Fibroblast of the aortic adventitia (primary cell): ENCODE measurements around the gene PFKFB4. TPM values are rescaled to one million over a fixed set of nuclear protein-coding genes. Genes with fewer than 3 reads are reported as not detected.

Experiments used
- DNase-seq: peaks from one replicate; pipeline ENCODE4 v3.0.0-alpha.2; 2010; ENCODE audit warnings: low read depth
- H3K4me3 ChIP-seq: 2 replicates; pipeline ENCODE4 v1.5.1; 2011; ENCODE audit warnings: low read depth, mild to moderate bottlenecking, control low read depth, low read length, moderate library complexity
- total RNA-seq: library from RNA; depleted of rRNA; stranded (reverse); fragments of >200 nt; gene quantifications from 2 replicates; pipeline ENCODE4 v1.2.3, GENCODE V29; 2012; ENCODE audit warnings: low replicate concordance
- TF ChIP-seq, protein P1 (sequence below): IDR thresholded peaks from 2 replicates; pipeline ENCODE4 v1.5.1; 2011; ENCODE audit warnings: mild to moderate bottlenecking, low read length, control low read depth, inconsistent platforms; ENCODE audit not compliant: insufficient read depth

PFKFB4 gene
- total RNA-seq, 1 donor, result 4.7 TPM

DNA sequence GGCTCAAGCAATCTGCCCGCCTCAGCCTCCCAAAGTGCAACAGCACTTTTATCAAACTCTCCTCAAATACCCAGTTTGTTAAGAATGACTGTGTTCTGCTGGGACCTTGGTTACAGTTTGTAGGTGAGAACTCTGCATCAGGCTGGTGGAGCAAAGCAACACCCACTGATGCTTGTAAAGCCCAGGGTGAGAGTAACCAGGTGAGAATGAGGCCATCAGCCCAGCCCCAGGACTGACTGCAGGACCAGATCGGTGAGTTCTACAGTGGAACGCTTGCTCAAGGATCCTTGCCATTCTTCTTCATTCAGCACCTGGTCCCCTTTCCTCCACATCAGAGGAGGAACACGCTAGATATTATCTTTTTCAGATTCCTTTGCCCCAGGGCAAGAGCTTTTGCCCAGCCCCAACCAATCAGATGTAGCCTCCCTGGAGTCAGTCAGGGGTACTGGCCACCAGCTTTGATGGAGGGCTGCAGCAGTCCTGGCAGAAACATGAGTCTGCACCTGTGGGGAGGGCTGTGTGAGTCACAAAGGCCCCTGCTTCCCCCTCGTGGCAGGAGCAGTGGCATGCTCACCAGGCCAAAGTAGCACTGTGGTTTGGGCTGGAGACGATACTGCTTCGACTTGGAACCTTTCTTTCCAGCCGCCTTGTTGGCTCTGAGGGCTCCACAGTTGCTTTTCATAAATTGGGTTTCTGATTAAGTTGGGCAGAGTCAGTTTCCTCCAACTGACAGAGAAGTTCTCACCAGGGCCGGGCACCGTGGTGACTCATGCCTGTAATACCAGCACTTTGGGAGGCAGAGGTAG is 49.1 kb downstream of the PFKFB4 start:
- peak; percentile 50 for DNase-seq
- TF ChIP-seq, protein P1, sequence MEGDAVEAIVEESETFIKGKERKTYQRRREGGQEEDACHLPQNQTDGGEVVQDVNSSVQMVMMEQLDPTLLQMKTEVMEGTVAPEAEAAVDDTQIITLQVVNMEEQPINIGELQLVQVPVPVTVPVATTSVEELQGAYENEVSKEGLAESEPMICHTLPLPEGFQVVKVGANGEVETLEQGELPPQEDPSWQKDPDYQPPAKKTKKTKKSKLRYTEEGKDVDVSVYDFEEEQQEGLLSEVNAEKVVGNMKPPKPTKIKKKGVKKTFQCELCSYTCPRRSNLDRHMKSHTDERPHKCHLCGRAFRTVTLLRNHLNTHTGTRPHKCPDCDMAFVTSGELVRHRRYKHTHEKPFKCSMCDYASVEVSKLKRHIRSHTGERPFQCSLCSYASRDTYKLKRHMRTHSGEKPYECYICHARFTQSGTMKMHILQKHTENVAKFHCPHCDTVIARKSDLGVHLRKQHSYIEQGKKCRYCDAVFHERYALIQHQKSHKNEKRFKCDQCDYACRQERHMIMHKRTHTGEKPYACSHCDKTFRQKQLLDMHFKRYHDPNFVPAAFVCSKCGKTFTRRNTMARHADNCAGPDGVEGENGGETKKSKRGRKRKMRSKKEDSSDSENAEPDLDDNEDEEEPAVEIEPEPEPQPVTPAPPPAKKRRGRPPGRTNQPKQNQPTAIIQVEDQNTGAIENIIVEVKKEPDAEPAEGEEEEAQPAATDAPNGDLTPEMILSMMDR, result peak; percentile 48
- H3K4me3 ChIP-seq, result no peak overlapping the region

DNA sequence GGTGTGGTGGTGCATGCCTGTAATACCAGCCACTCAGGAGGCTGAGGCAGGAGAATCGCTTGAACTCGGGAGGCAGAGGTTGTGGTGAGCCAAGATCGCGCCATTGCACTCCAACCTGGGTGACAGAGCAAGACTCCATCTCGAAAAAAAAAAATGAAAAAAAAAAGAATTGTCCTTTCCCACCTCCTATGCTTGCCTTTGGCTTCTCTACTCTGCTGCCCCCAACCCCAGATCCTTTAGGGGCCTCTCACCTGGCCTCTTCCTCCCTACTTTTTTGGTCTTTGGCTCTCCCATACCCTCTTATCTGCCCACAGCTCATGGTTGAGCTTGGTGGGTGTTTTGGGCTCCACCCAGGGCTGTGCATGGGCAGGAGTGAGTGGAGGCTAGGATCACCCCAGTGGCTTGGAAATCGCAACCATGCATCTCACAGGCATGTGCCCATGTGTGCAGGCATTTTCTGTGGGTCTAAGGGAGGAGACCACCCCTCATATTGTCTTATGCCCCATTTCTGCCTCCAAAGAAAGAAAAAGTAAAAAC is 50.6 kb downstream of the PFKFB4 start:
- DNase-seq, result no peak
- TF ChIP-seq, protein P1, result no peak
- H3K4me3 ChIP-seq, result no peak overlapping the region

DNA sequence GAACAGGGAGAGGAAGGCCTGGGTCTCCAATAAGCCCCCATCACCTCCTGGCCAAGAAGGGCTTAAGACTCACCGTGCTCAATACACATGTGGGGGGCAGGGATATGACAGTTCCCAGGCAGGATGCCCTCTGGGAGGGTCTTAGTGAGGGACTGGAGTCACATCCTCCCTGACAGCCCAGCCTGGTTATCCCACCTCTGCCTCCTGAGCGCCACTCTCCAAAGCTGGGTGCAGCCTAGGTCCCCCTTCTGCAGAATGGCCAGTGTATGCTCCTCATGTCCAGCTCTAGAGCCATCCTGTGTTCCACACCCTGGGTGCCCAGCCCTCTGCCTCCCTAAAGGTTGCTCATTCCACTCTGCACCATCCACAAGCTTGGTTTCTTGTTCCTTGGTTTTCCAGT is 51.5 kb downstream of the PFKFB4 start:
- no peak overlapping the region for H3K4me3 ChIP-seq
- TF ChIP-seq, protein P1, result no peak
- DNase-seq, result no peak

DNA sequence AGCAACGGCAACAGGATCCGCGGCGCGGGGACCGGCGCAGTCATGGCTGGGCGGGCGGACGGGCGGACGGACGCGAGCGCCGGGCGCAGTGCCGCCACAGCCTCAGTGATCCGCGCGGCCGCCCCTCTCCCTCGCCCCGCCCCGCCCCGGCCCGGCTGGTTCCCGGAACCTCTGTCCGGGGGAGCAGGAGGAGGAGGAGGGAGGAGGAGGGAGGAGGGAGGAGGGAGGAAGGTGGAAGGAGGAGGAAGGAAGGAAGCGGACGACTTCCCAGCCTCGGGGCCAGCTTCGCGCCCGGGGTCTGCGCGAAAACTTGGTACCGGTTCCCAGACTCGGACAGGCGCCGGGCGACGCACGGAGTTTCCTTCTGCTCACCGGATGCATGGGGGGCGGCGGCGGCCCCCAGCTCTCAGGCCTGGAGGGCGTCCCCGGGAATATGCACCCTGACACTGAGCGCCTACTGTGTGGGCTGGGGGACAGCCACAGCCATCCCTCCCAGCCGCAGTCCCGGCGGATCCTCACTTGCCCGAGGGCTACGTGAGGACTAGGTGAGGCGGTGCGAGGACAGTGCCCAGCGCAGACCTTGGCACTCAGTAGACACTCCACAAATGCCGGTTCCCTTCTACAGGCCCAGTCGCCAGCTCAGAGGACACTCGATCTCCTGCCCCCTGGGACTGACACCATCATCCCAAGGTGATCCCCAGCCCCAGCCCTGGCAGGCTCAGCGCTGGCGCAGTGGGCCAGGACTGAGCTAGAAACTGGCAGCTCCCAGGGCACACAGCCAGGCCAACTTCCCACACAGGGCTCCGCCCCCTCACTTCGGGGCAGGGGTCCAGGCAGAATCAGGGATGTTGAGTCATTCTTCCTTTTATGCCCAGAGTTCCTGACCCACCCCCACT is 52.3 kb downstream of the PFKFB4 start, which contains the start of gene SHISA5:
Gene SHISA5, minus strand, starts transcription at position 124 of the 896 bp plus-strand sequence. Its CDS starts 80 bp downstream, at position 44.
- H3K4me3 ChIP-seq, result peak within 1 kb of the TSS; percentile 84
- TF ChIP-seq, protein P1, result no peak
- peak; percentile 82 for DNase-seq

DNA sequence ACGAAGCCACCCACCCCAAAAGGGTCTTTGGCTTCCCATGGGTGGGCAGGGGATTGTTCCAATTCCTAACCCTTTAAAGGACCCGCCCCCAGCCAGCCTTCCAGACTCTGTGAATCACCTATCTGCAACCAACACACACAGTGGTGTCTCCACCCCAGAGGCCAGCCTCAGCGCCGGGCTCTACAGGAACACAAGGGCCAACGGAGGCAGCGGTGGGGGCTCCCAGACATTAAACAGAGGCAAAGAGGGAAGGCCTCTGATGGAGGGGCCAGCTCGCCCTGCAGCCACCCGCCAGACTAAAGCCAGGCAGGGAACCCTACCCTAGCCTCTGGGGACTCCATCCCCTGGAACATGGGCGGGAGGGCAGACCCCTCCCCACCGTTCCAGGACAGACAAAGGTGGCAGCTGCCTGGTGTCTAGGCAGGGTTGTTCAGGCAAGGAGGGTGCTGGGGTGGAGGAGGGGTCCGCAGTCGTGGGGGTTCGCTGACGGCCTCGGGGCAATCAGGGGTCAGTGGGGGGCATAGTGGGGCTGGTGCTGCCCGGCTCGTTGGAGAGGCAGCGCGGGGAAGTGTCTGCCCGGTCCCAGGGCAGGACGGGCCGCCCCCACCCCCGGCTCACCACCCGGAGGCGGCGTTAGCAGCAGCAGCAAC is 53.1 kb downstream of the PFKFB4 start:
- TF ChIP-seq, protein P1, result no peak
- DNase-seq, result peak; percentile 55
- peak overlapping the region; percentile 84 for H3K4me3 ChIP-seq

DNA sequence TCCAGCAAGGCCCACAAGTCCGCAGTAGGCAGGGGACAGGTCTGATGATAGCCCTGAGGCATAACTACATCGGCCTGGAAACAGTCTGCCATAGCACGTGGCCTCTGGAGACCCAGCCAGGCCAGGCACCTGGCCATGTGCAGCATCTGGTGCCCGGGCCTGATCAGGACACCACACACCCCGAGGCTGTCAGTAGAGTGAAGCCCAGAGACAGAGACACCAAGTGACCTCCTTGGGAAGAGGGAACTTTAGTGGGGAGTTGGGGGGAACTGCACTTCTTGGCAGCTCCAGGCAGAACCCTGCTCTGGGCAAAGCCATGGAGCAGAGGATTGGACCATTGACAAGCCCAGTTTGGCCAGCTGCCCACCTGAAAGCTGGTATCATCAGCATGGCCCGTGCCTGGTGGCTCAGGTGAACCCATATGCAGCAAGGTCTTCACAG is 53.9 kb downstream of the PFKFB4 start:
- DNase-seq, result no peak
- TF ChIP-seq, protein P1, result no peak
- H3K4me3 ChIP-seq, result peak overlapping the region; percentile 84
